Stimulated activated CD8-positive, alpha-beta memory T cell treated with anti-CD3 and anti-CD28 coated beads, Interleukin-4, amount 100 ng/mL, for 1 hour (primary cell): ENCODE data around the gene COL27A1.

Experiments
- DNase-seq, 2 donors: peaks; one replicate each; pipeline ENCODE4 v3.0.0-alpha.2; 2020; ENCODE audit warnings: low read depth in 2 of 2, low spot score in 1 of 2

The COL27A1 gene

DNA sequence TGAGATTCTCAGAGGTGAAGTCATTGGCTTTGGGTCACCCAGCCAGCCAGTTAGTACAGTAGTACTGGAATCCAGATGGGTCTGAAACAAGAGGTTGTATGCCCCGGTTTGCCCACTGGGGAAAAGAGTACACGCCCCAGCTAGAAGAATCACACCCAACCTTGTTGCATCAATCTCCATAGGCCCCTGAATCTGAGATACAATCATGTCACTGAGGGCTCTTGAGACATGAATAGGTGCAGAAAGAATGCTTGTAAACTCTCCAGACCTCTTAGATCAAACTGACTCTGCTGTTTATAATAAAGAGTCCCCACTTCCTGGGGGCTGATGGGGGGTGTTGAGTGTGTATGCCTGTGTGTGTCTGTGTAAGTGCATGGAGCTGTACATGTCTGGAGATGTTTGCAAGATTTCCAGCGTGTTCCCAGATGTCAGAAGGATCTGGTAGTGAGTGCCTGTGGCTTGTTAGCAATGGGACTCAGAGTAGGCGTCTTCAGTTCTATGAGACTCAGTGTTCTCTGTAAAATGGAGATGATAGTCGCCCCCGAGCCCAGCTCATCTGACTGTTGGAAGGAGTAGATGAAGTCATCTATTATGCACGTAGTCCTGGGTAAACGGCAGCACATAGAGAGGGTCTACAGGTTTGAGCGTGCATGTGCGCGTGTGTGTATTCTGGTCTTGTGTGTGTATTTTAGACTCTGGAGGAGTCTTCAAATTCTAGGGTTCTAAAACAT is 48.2 kb downstream of the COL27A1 start:
- DNase-seq: no peak

DNA sequence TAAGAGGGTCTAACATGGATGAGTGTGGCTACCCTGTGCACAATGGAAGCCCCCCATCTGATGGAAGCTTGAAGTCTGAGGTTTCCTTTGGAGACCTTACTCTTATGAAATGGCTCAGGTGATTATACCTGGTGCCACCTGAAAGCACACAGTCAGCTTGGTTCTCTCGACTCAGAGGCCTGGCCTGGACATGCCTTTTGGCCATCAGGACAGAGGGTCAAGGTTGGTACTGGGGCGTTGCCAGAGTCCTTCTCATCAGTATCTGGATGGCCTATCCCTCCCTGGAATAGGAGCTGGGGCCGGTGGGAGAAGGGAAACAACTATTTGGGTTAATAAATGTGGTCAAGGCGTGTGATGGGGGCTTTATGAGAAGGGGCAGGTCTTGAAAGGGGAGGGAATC is 48.9 kb downstream of the COL27A1 start:
- no peak for DNase-seq

DNA sequence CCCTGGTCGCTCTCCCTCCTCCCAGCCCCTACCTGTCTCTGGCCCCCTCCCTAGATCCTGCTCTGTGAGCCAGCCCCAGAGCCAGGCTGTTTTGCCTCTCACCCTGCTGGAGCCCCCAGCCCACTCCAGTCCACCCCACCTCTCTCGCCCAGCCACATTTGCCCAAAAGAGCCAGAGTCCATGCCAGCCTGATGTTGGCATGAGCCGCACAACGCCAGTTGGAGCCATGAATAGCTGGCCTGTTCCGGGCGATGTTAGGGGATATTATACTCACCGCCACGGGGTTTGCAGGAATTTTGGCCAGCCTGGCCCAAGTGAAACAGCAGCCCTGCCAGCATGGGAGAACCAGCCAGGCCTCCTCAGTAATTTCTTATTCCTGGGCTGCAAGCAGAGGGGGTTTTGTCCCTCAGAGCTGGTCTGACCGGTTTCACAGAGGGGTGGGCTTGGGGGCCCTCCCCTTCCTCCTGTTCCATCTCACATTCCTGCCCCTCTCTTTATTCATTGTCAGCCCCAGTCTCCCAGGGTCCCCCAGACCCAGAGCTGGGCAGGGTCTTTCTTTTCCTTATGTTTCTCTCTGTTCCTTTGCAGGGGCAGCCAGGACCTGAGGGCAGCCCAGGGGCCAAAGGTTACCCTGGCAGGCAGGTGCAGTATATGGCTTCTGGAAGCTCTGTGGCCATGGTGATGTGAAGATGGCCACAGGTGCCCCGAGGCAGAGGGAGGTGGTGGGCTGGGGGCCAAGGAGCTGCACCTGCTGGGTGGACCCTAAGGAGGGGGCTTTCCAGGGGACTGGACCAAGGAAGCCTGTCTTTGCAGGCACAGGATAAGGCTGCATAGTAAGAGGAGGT is 50.1 kb downstream of the COL27A1 start:
- no peak for DNase-seq

DNA sequence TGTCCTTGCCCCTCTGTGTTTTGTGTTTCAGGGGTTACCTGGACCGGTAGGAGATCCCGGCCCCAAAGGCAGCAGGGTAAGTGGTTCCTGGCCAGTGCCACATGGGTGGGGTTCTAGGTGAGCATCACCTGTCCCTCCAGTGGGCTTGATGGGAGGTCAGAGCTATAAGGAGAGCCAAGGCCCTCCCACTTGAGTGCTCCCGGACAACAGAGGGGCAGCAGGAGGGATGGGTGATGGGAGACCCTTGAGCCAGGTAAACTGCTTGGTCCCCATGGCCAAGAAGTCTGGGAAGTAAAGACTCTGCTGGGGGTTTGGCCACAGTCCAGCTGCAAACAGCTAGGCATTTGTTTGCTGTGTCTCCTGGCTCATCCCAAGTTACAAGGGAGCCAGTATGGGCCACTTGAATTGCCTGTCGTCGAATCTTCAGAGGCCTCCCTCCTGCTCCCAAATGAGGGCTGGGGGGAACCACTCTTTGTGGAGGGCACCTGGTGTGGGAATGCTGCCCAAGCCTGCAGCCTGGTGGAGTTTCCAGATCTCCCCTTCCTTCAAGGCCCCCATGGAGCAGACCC is 51.0 kb downstream of the COL27A1 start:
- no peak for DNase-seq

DNA sequence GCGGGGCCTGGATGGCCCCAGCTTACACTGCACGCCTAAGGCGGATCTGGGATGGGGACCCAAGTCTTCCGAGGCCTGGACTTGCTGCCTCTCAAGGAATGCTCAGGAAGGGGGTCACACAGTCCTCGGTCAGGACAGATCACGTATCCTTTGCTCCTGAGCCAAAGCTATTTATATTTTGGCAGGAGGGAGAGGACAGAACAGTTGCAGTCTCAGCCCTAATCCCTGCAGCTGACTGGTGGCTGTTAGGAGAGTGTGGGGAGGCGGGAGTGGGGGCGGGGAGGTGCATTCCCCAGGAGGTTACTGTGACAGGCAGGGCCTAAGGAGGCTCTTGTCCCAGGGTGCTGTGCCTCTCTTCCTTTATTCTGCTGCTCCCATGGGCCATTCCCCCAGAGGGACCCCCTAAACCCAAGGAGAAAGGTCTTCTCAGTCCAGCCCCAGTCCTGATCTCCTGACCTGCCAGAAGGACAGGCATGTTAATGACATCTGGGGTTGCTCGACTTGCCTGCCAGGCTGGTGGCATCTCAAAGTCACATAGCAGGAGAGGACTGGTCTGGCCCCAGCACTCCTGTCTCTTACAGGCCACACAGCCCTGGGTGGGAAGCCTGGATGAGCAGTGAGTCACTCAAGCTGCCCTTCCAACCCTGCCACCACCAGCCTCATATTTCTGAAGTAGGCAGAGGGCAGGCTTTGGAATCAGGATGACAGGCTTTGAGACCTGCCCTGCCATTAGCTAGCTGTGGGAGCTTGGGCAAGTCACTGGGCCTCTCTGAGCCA is 51.9 kb downstream of the COL27A1 start:
- DNase-seq: no peak

DNA sequence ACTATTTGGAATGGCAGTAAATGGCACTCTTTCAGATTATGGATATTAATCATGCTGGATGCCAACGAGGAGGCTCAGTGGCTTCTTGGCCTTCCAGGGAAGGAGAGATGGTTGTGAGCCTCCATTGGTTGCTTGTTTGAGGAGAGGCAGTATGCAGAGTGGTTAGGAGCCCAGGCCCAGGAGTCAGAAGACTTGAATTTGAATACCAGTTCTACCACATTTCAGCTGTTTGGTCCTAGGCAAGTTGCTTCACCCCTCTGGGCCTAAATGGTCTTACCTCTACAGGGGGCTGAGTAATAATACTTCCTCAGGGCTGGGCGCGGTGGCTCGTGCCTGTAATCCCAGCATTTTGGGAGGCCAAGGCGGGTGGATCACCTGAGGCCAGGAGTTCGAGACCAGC is 52.5 kb downstream of the COL27A1 start:
- no peak for DNase-seq

DNA sequence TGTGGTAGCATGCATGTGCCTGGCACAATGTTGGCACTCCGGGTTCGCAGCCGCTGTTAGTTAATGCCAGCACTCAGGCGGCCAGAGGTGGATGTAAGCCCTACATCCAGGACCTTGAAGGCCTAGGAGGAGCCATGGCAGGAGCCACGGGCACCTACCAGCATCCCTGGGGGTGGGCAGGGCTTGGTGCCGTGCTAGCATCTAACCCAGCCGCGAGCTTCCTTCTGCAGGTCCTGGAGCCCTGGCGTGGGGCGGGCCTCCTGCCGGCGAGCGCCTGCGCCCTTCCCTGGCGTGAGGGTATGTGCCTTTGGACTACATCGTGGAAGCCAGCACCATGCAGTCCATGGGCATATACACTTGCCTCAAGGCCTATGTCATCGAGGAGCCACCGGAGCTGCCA is 53.8 kb downstream of the COL27A1 start:
- DNase-seq: no peak

DNA sequence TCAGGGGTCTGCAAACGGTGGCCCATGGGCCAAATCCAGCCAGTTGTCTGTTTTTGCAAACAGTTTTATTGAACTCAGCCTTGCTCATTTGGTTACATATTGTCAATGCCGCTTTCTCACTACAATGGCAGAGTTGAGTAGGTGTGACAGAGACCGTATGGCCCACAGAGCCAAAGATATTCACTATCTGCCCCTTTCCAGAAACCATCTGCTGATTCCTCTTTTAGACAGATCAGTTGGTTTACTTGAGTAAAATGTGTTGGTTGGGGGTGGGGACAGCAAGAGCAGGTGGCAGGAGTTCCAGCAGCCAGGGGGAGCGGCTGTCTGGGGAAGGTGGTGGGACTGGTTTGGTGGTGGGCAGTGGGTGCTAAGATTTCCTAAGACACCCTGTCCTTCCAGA is 54.8 kb downstream of the COL27A1 start:
- no peak for DNase-seq

DNA sequence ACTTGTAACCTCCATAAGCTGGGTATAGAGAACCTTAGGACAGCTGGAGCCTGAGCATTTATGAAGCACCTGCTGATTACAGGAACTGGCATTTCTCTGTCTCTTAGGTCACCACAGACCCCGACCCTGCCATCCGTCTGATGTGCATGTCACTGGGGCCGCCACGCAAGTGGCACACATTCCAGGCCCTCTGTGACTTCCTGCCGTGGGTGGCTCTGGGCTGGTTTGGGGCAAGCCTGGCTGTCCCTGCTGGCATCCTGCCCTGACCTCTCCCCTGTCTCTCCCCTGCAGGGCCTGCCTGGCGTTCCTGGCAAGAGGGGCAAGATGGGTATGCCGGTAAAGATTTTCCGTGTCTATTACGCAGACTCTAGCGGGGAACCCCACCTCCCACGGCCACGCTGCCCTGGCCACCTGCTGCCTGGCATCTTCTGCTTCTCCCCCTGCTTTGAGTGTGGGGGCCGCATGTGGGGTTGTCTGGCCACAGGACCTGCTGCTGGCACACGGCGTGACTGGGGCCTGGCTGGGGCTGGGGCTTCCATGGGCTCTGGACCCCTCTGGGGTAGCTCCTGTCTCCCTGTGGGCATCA is 55.4 kb downstream of the COL27A1 start:
- no peak for DNase-seq

DNA sequence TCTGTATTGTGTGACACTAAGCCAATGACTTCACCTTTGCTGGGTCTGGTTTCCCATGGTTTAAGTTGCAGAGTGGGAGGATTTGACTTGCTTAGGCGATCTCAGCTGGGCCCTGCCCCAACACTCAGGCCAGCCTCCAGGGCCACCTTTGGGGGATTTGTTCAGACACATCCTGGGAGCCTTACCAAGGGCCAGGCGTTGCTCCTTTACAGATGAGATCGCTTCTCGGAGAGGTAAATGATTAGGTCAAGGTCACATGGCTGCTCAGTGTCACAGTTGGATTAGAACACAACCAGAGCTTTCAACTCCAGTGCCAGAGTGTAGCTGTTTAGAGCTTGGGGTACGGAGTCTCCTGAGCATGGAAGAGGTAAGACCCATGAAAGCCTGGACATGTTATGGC is 57.5 kb downstream of the COL27A1 start:
- DNase-seq: no peak

DNA sequence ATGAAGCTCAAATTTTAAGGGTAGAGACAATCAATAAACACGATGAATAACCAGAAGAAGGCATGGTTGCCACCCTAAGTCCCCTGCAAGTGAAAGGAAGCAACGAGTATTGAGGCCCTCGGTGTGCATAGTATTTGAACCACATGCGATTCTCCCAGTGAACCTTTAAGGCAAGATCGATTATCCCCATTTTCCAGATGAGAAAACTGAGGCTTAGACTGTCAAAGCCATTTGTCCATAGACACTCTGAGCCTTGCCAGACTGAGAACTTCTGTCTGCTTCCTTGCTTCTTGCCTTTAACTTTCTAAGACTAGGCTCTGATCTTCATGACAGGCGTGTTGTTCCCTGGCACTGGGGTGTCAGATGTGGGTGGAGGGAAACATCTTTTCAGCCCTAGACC is 58.2 kb downstream of the COL27A1 start:
- DNase-seq: no peak

DNA sequence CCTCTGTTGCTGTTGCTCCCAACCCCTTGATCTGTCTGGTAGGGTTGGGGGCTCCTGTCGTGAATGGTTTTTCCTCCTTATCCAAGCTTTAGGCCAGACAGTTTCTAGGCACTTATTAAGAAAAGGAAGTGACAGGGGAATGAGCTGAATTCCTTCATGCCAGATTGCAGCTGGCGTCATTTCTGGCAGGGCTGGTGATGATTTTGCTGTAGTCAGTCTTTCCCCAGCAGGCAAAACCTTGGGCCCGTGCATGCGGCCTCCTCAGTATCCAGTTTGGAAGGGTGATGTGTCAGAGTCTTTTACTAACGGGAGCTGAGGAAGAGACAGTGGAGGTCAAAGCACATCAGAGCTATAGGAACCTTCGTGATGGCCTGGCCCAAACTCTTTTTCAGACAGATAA is 58.8 kb downstream of the COL27A1 start:
- no peak for DNase-seq

DNA sequence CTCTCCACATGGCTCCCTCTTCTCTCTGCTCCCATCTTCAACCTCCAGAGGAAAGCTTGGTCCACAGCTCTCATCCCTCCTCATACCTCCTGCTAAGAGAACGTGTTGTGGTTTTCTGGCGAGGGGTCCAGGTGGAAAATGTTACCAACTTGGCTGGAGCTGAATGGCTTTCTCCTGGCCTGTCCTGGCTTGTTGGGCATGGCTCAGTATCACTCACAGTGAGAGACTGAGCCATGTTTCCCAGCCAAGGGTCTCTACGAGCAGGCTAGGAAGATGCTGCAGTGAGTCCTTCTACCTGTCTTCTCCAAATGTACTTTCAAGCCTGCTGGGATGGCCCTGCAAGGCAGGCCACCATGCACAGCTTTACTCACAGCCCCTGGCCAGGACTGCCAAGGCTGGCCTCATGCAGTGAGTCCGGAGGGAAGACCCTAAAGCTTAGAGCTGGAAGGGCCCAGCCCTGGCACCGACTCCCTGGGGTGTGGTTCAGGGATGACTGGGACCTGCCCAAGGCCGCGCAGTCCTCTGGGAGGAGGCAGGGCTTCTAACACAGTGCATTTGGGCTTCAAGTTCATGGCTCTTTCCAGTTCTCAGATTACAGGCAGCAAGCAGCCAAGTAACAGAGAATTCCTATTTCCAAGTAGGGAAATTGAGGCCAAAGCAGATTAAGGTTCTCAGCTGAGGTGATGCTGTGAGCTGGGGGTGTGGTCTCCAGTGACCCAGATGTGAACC is 59.5 kb downstream of the COL27A1 start:
- no peak for DNase-seq

DNA sequence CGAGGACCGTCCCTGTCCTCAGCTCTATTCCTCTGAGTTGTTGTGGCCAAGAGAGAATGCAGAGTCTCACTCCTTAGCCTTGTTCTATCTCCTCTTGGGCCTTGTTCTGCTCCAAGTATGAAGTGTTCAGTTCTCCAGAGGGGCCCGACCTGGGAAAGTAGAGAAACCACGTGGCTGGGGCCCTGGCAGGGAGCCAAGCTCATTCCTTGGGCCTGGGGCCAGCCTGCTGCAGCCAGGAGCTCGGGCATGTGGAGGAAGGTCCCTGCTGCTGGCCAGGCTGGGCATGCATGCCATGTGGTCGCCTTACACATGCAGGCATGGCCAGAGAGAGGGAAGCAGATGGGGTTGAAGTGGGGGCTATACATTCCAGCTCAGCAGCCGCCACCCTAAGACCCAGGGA is 60.7 kb downstream of the COL27A1 start:
- DNase-seq: no peak

DNA sequence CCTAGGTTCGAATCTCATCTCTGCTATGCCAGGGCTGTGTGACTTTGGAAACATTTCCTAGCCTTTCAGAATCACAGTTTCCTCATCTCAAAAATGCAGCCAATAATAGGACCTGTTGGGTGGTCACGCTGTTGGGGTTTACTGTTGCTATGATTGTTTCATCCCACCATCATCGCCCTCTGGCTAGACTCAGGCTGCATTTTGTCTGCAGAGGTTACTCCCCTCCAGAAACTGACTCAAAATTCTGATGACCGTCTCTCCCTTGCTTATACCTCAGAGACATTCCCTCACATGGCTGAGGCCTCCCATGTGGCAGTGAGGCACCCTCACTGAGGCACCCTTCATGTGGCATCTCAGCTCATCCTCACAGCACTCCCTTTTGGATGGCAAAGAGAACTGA is 61.6 kb downstream of the COL27A1 start:
- DNase-seq: no peak

DNA sequence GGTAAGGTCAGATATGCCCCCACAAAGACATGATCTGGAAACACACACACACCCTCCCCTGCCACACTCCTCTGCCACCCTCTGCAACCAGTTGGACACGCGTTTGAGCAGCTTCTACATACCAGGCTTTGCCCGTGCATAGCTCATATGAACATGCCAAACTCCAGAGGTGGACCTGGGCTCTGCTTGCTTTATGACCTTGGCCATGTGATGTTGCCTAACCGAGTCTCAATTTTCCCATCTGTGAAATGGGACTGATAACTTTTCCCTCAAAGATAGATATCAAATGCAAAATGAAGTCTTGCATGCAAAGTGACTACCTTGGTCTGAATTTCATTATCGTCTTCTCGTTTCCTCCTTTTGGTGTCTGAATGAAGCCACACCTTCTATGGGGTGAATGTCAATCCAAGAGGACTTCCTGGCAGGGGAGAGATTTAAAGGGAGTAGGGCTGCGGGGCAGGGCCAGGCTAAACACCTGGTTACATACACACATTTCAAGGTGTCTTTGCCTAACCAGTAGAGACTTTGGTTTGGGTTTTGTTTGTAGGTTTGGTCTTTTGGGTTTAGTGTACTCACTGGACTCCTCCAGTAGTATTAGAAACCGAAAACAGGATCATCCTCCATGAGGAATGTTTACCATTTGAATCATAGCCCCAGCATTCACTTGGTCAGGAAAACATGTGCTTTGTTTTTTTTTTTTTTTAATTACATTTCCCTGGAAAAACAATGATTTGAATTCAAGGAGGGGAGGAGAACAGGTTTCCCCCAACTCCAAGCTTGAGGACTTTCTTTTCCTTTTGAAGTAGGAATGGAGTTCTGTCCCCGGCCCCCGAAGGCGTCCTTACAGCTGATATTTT is 63.2 kb downstream of the COL27A1 start:
- DNase-seq: no peak

DNA sequence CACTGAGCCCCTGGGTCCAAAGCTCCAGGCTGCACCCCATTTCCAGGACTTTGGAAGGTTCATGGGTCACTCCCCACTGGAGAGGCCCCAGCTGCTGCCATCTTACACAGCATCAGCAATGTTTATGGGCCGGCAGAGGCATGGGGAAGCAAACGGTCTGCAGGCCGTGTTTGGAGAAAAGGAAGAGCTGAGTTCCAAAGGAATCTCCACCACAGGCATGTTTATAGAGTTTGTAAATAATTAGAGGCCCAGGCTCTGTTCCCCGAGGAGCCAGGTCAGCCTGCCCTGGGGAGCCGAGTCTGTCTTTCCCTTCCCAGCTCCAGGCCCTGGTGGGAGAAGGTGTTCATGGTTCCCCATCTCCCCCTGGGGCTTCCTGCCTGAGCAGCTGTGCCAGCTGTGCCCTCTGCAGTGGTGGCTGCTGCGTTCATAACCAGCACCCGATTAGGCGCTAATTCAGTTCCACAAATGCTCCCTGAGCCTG is 64.8 kb downstream of the COL27A1 start:
- DNase-seq: no peak

DNA sequence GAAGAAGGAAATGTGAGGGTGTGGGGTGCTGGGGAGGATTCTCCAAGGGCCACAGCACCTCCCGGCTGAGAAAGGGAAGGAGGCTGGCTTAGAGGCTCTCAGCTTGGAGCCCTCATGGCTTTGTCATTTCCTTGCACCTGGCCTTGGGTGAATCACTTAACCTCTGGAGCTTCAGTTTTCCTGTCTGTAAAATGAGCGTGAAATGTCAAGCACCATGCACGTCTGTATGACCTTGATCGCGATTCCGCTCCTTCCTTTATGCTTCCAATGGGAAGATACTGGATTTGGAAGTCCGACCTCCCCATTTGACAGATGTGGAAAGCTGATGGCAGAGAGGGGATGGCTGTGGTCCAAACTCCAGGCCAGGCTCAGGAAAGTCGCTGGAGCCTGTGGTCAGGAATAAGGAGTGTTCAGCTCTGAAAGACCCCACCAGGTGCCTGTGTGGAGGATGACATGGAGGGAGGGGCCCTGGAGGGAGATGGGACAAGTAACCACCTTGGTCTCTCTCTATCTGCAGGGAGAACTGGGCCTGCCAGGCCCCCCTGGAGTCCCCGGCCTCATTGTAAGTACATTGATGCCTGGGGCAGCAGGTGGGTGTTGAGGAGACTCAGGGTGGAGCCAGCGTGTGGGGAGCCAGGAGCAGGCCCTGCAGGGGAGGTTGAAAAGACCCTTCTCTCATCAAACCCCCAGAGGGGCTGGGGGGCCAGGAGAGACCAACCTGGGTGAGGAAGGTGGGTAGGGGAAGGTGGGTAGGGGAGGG is 66.5 kb downstream of the COL27A1 start:
- DNase-seq: no peak
